HPDE6-E6E7 (cell line): Measurements from ENCODE around the gene PHF23.

ENCODE experiments used
- DNase-seq: peaks from one replicate; pipeline ENCODE4 v3.0.0; 2011; ENCODE audit warnings: missing footprints; ENCODE audit errors: extremely low spot score

The PHF23 gene

GRCh38 chr17:7237761-7238419 lies 1.4 kb downstream of the PHF23 start:
- no peak for DNase-seq

GRCh38 chr17:7237266-7237760 lies 1.9 kb downstream of the PHF23 start:
- DNase-seq, result no peak

DNA sequence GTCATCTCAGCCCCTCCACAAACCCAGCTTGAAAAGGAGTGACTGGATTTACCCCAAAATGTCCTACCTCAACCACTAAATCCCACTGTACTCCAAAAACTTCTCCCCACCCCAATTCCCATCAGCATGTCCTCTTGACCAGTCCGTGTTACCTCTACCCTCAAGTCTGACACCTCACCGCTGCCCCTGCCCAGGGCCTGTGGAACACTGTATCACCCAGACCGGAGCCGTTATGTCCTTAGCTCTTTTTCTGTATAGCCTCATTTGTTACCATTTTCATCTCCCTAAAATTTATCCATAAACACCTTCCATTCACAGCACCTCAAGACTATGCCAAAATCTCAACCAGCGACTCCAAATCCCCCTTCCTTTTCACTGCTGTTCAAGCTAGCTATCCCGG lies 2.4 kb downstream of the PHF23 start:
- DNase-seq, result no peak

- DNase-seq, result no peak
These were observed 3.3 kb downstream of the PHF23 start for GRCh38 chr17:7235693-7236665.

DNA sequence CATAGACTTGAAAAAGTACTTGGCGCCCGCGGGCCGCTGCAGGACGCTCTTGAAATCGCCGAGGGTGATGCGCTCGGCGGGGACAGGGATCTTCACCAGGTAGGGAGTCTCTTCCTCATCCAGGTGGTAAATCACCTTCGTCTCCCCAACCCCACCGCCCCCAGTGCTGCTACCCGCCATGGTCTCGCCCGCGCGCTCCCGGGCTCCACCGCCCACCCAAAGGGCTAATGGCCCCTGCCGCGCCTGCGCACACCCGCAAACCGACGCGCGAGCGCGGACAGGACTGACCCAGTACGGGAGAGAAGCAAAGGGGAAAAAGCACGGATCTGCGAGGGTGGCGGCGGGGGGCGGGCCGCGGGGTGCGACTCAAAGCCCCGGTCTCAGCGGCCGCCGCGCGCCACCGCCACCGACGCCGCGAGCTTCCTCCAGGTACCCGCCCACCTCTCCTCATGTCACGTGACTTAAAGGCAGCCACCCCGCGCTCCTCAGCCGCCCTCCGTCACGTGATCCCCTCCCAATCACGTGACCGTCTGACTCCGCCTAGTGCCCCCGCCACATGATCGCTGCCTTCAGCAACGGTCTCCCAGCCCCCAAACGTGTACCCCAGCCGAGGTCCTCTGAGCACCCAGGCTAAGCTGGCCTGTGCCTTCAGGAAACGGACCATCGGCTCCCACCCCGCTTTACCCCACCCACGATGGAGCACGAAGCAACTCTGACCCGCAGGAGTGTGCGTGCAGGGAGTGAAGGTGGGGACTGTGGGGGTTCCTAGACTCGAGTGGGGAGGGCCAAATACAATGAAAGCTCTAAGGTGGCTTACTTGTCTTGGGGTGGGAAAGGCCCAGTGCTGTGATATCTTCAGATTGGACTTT lies 4.9 kb downstream of the PHF23 start, which contains the start of gene DVL2:
TSS of gene DVL2 (minus strand) at position 435 of the 869 bp plus-strand sequence. CDS start at position 180, 255 bp downstream.
- DNase-seq, result peak; percentile 83

DNA sequence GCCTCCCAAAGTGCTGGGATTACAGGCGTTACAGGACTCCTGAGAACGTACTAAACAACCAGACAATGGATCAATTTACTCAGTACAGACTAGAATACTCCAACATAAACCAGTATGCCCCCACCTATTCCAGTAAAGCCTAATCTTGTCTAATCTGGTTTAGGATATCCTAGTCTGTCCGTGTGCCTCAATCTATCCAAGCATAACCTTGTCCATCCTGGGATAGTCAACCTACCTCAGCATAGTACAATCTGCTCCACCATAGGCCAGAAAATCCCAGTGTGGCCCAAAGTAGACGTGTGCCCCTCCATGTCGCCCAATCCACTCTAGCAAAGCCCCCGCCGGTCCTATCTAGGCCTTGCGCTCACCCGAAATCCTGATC lies 5.6 kb downstream of the PHF23 start:
- no peak for DNase-seq

DNA sequence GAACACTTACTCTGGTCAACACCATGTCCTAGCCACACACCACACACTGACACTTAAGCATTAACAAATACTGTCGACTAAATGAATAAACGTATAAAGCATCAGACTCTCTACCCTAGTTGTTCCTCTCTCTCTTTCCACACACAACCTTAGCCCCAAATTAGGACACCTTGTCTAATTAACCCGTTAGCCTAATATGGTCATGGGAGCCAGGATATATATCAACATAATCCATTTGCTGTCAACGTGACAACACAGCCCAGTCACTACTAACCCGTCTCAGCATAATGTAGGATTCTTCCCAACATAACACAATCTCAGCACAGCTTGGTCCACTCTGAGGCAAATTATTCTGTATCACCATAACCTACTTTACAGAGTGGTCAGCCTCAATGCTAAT lies 7.1 kb downstream of the PHF23 start:
- no peak for DNase-seq

DNA sequence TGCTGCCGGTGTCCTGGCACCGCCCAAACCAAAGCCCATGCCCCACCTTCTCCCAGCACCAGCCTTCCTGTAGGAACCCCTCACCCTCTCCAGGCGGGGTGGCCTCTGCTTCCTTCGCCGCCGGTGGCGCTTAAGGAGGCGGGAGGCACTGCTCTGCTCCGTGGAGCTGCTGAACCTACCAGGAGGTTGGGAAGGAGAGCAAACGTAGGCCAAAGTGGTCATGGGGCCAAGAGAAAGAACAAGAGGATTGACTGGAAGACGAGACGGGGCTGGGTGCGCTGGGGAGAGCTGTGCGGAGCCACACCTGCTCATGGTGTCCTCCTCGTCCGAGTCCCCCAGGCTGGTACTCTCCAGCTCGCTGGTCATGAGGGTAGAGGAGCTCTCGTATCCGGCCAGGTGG lies 9.8 kb downstream of the PHF23 start:
- no peak for DNase-seq

DNA sequence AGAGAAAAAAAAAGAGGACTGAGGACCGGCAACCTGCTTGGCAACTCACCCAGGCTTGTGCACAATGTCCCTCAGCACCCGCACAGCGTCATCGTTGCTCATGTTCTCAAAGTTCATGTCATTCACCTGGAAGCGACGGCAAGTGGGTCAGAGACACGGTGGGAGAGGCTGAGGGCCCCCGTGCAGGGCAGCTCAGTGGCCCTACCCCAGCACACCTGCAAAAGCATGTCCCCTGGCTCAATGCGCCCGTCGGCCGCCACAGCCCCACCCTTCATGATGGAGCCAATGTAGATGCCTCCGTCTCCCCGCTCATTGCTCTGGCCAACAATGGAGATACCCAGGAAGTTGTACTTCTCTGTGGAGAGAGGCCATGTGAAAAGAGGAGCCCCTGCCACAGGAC lies 10.3 kb downstream of the PHF23 start:
- DNase-seq, result no peak

DNA sequence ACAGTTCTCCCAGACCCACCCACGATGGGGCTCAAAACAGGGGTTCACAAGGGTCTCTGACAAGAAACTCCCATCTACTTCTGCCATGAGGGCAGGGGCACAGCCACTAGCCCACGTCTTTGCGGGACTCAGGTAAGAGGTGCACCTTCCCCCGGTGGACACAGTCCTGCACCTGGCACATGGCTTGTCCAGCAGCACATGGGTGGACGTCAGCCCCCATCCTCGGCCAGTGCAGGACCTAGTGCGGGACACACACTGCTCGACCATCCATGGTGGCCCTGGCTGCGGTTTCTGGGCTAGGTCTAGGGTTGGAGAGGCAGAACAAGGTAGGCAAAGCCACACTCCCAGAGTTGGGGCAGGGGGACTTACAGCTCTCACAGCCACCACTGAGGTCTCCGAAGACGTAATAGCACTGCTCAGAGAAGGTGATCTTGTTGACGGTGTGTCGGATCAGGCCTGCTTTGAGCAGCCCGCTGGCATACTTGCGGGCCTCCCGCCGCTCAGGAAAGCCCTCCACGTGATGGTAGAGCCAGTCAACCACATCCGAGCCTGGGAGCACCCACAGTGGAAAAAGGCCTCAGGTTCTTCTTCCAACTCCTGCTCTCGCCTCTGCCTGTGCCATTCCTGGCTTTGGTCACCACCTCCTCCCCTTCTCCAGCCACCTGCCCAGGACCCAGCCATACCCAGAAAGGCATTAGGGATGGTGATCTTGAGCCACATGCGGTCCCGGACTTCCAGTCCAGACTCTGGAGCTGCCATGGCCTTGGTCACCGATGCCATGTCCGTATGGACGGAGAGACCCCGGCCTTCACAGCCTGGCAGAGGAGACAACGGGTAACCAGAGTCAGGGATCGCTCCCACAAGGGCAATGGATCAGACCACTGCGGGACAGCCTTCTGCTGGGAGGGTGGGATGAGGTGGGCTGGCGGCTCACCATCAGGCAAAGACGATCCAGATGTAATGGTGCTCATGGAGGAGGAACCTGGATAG lies 12.2 kb downstream of the PHF23 start:
- no peak for DNase-seq

GRCh38 chr17:7225711-7226331 lies 13.4 kb downstream of the PHF23 start:
- DNase-seq, result no peak

GRCh38 chr17:7224661-7225111 lies 14.6 kb downstream of the PHF23 start:
- DNase-seq, result no peak

DNA sequence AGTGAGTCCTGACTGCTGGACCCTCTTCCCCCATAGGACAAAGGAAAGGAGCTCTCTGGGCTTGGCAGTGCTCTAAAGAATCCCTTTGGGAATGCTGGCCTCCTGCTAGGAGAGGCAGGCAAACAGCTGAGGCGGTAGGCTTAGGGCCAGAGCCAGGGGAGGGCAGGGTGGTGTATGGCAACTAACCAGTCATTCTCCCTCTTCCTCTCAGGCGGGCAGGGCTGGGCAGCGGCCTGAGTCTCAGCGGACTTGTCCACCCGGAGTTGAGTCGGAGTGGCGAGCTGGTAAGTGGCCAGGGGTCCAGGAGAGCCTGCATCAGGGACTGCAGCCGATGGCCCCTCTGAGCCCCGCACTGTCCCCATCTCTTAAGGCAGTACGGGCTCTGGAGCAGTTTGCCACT lies 15.1 kb downstream of the PHF23 start:
- DNase-seq, result no peak

GRCh38 chr17:7223375-7223774 lies 15.9 kb downstream of the PHF23 start:
- DNase-seq, result no peak

GRCh38 chr17:7222972-7223292 lies 16.3 kb downstream of the PHF23 start:
- DNase-seq, result no peak

GRCh38 chr17:7222093-7222971 lies 16.9 kb downstream of the PHF23 start:
- DNase-seq, result no peak

DNA sequence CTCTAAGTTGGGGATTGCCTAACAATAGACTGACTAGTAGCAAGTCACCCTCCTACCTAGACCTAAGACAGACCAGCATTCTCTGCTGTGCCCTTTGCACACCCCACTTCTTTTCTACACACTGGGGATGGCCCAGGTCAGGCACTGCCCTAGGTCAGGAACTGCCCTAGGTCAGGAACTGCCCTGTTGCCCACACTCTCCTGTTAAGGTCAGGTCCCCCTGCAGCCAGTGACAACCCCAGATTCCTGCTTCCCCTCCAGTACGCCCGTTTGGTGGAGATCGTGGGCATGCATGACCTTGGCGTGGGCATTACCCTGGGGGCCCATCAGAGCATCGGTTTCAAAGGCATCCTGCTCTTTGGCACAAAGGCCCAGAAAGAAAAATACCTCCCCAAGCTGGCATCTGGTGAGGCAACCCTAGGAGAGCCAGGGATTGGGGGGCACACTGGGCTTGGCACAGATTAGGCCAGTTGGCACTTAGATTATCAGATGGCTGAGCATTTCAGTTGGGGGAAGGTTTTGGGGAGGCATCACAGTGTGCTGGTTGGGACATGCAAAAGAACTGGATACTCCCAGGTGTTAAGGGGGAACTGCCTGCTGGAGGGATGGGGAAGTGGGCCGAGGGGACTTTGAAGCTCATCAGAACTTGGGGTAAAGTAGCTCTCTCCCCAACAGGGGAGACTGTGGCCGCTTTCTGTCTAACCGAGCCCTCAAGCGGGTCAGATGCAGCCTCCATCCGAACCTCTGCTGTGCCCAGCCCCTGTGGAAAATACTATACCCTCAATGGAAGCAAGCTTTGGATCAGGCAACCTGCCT lies 17.8 kb downstream of the PHF23 start:
- DNase-seq, result no peak

DNA sequence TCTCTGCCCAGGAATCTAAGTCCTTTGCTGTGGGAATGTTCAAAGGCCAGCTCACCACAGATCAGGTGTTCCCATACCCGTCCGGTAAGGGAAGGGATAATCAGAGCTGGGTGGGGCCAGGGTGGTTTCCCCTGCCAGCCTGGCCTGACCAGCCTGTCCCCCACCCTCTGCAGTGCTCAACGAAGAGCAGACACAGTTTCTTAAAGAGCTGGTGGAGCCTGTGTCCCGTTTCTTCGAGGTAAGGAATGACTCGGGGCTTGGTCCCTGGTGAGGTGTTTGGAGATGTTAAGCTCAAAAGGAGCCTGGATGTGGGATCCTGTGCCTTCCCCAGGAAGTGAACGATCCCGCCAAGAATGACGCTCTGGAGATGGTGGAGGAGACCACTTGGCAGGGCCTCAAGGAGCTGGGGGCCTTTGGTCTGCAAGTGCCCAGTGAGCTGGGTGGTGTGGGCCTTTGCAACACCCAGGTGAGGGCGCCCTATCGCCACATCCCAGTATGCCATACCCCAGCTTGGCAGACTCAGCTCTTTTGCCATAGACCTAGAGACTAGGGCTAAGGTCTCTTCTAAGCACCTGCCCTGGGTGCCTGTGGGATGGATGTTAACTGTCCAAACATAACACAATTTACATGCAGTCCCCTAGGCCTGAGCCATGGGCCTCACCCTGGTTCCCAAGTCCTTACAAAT lies 18.5 kb downstream of the PHF23 start:
- no peak for DNase-seq
